NCI-H128 (cell line): ENCODE measurements around the gene BIN1.

Source experiments
- DNase-seq: peaks from one replicate; lab custom pipeline; 2025; ENCODE audit not compliant: unreplicated experiment; lab: John Stamatoyannopoulos, UW

The BIN1 gene

GRCh38 chr2:127104881-127105655 is 1.9 kb downstream of the BIN1 start:
- DNase-seq: no peak

- DNase-seq: no peak
Observed at GRCh38 chr2:127104166-127104660, 2.7 kb downstream of the BIN1 start.

- DNase-seq: no peak
Observed at GRCh38 chr2:127103243-127104165, 3.5 kb downstream of the BIN1 start.

GRCh38 chr2:127102521-127103242 is 4.3 kb downstream of the BIN1 start:
- DNase-seq: no peak

GRCh38 chr2:127101756-127102477 is 5.0 kb downstream of the BIN1 start:
- DNase-seq: no peak

- DNase-seq: no peak
Observed at GRCh38 chr2:127101048-127101611, 5.8 kb downstream of the BIN1 start.

- DNase-seq: no peak
Observed at GRCh38 chr2:127100251-127101047, 6.5 kb downstream of the BIN1 start.

- DNase-seq: no peak
Observed at GRCh38 chr2:127098711-127099110, 8.2 kb downstream of the BIN1 start.

GRCh38 chr2:127097841-127098651 is 8.9 kb downstream of the BIN1 start:
- no peak for DNase-seq

GRCh38 chr2:127097471-127097765 is 9.5 kb downstream of the BIN1 start:
- no peak for DNase-seq

- no peak for DNase-seq
Observed at GRCh38 chr2:127096718-127097470, 10.1 kb downstream of the BIN1 start.

- no peak for DNase-seq
Observed at GRCh38 chr2:127096280-127096679, 10.7 kb downstream of the BIN1 start.

GRCh38 chr2:127095784-127096183 is 11.2 kb downstream of the BIN1 start:
- DNase-seq: no peak

- no peak for DNase-seq
Observed at GRCh38 chr2:127095367-127095641, 11.7 kb downstream of the BIN1 start.

- DNase-seq: no peak
Observed at GRCh38 chr2:127094509-127095366, 12.2 kb downstream of the BIN1 start.

GRCh38 chr2:127093648-127094210 is 13.2 kb downstream of the BIN1 start:
- no peak for DNase-seq

- DNase-seq: no peak
Observed at GRCh38 chr2:127092901-127093516, 13.9 kb downstream of the BIN1 start.
